HUES64 (cell line): ENCODE results near the gene RNF213.

Experiments
- H3K27ac ChIP-seq: 2 replicates; pipeline ENCODE4 v1.7.0; 2013; ENCODE audit warnings: low read depth, low read length, inconsistent platforms
- H3K27me3 ChIP-seq: 2 replicates; pipeline ENCODE4 v1.6.1; 2013; ENCODE audit warnings: mild to moderate bottlenecking, low read length; ENCODE audit not compliant: insufficient read depth
- H3K36me3 ChIP-seq: 2 replicates; pipeline ENCODE4 v1.6.1; 2013; ENCODE audit warnings: mild to moderate bottlenecking, low read length; ENCODE audit not compliant: insufficient read depth
- H3K4me1 ChIP-seq: 2 replicates; pipeline ENCODE4 v1.6.1; 2013; ENCODE audit warnings: mild to moderate bottlenecking, low read length, moderate library complexity; ENCODE audit not compliant: insufficient read depth
- H3K4me3 ChIP-seq: 2 replicates; pipeline ENCODE4 v1.5.1; 2013; ENCODE audit warnings: mild to moderate bottlenecking, low read length, moderate library complexity
- H3K9ac ChIP-seq: 2 replicates; pipeline ENCODE4 v1.6.1; 2013; ENCODE audit warnings: mild to moderate bottlenecking, low read depth, low read length
- H3K9me3 ChIP-seq: 2 replicates; pipeline ENCODE4 v1.6.1; 2013; ENCODE audit warnings: low read depth, low read length; ENCODE audit not compliant: insufficient read depth
- WGBS: fragments of 150-250, 120-280 bp; methylation state at CpG from one replicate; pipeline ENCODE4 v1.1.7; 2013; ENCODE audit warnings: missing lambda C conversion rate; 5-methylcytosine and 5-hydroxymethylcytosine counted together

Gene RNF213

DNA sequence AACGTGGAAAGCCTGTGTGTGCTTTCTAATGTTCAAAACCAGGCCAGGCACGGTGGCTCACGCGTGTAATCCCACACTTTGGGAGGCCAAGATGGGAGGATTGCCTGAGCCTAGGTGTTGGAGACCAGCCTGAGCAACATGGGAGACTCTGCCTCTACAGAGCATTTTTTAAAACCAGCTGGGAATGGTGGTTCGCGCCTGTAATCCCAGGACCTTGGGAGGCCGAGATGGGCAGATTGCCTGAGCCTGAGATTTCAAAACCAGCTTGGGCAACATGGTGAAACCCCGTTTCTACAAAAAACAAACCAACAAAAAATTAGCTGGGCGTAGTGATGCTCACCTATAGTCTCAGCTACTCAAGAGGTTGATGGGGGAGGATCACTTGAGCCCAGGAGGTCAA lies 26.4 kb downstream of the RNF213 start:
- H3K9me3 ChIP-seq, result no peaks in the 10 kb centered on the region
- H3K27ac ChIP-seq, result no peak overlapping the region
- no peak overlapping the region for H3K9ac ChIP-seq
- no peaks in the 10 kb centered on the region for H3K27me3 ChIP-seq
- 91% methylated on average over 9 of the region's 9 CpGs for WGBS
- H3K4me1 ChIP-seq, result 0 out of 2 replicates have a peak, but pooled peaks cover 3% of the 10 kb centered on the region
- peaks cover 37% of the 10 kb centered on the region for H3K36me3 ChIP-seq
- H3K4me3 ChIP-seq, result no peak overlapping the region

- H3K9me3 ChIP-seq, result no peaks in the 10 kb centered on the region
- WGBS, result 88% methylated on average over 22 of the region's 22 CpGs
- H3K4me3 ChIP-seq, result no peak overlapping the region
- H3K36me3 ChIP-seq, result peaks cover 46% of the 10 kb centered on the region
- H3K9ac ChIP-seq, result no peak overlapping the region
- 0 out of 2 replicates have a peak, but pooled peaks cover 3% of the 10 kb centered on the region for H3K4me1 ChIP-seq
- H3K27ac ChIP-seq, result no peak overlapping the region
- no peaks in the 10 kb centered on the region for H3K27me3 ChIP-seq
Observed at GRCh38 chr17:80287806-80288567, 27.3 kb downstream of the RNF213 start.

DNA sequence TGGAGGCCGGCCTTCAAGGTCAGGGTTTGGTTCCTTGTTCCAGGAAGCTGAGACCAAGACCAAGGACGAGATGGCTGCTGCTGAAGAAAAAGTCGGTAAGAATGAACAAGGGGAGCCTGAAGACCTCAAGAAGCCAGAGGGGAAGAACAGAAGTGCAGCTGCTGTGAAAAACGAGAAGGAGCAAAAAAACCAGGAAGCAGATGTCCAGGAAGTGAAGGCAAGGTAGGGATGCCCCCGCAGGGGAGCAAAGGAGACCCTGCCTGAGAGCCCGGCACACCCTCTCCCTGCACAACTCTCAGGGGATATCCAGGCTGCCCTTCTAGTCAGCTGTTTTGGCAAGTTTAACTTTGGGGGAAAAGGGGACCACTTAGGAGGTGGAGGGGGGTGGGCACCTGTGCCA lies 29.0 kb downstream of the RNF213 start:
- no peak overlapping the region for H3K27ac ChIP-seq
- H3K4me1 ChIP-seq, result no peaks in the 10 kb centered on the region
- H3K9ac ChIP-seq, result no peak overlapping the region

DNA sequence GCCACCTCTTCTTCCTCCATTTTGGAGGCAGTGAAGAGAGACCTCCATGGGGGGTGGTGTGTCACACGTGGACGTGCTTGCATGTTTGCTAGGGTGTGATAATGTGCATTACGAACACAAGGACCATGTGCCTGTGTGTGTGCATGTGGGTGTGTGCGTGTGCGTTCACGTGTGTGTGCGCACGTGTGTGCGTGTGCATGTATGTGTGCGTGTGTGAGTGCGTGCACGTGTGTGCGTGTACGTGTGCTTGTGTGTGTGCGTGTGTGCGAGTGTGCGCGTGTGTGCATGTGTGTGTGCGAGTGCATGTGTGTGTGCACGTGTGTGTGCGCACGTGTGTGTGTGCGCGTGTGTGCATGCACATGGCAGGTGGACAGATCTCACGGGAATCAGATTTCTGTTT lies 29.5 kb downstream of the RNF213 start:
- H3K27me3 ChIP-seq, result no peaks in the 10 kb centered on the region
- peaks cover 61% of the 10 kb centered on the region for H3K36me3 ChIP-seq
- H3K4me3 ChIP-seq, result no peak overlapping the region
- H3K27ac ChIP-seq, result no peak overlapping the region
- H3K4me1 ChIP-seq, result no peaks in the 10 kb centered on the region
- no peaks in the 10 kb centered on the region for H3K9me3 ChIP-seq
- 89% methylated on average over 25 of the region's 25 CpGs for WGBS
- no peak overlapping the region for H3K9ac ChIP-seq

More for the DNA sequence above, 29.0 kb downstream of the RNF213 start:
- H3K4me3 ChIP-seq, result no peak overlapping the region
- peaks cover 55% of the 10 kb centered on the region for H3K36me3 ChIP-seq
- WGBS, result 90% methylated on average over 6 of the region's 6 CpGs
- no peaks in the 10 kb centered on the region for H3K9me3 ChIP-seq
- H3K27me3 ChIP-seq, result no peaks in the 10 kb centered on the region

- WGBS, result 98% methylated on average over 6 of the region's 6 CpGs
- peaks cover 71% of the 10 kb centered on the region for H3K36me3 ChIP-seq
- H3K4me1 ChIP-seq, result no peaks in the 10 kb centered on the region
- H3K4me3 ChIP-seq, result no peak overlapping the region
- H3K9me3 ChIP-seq, result no peaks in the 10 kb centered on the region
- no peak overlapping the region for H3K27ac ChIP-seq
- H3K9ac ChIP-seq, result no peak overlapping the region
- no peaks in the 10 kb centered on the region for H3K27me3 ChIP-seq
Observed at GRCh38 chr17:80291260-80291659, 30.6 kb downstream of the RNF213 start.

- 93% methylated on average over 20 of the region's 20 CpGs for WGBS
- H3K4me1 ChIP-seq, result no peaks in the 10 kb centered on the region
- H3K9me3 ChIP-seq, result no peaks in the 10 kb centered on the region
- H3K27ac ChIP-seq, result no peak overlapping the region
- H3K4me3 ChIP-seq, result no peak overlapping the region
- no peak overlapping the region for H3K9ac ChIP-seq
- no peaks in the 10 kb centered on the region for H3K27me3 ChIP-seq
- H3K36me3 ChIP-seq, result peaks cover 78% of the 10 kb centered on the region
Observed at GRCh38 chr17:80291691-80292487, 31.2 kb downstream of the RNF213 start.

DNA sequence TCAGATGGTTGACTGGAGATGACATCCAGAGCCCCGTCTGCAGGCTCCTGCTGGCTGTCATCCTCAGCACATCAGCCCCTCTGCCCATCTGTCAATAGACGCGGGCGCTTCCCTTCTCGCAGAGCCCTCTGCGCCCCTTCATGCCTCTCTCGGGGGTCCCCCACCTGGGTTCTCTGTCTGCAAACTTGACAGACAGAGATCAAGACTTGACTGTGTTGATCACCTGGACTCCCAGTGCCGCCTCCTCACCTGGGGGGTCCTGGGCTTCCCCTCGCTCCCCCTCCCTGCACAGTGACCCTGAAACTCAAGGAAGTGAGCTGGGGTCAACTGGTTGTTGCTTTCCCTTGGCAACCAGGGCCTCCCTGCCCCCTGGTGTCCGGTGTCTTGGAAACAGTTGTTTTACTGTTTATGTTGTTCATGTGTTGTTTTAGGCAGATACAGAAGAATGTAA lies 31.9 kb downstream of the RNF213 start:
- no peak overlapping the region for H3K4me3 ChIP-seq
- H3K9ac ChIP-seq, result no peak overlapping the region
- H3K36me3 ChIP-seq, result peaks cover 79% of the 10 kb centered on the region
- H3K27me3 ChIP-seq, result no peaks in the 10 kb centered on the region
- H3K9me3 ChIP-seq, result no peaks in the 10 kb centered on the region
- H3K4me1 ChIP-seq, result no peaks in the 10 kb centered on the region
- 92% methylated on average over 10 of the region's 10 CpGs for WGBS
- no peak overlapping the region for H3K27ac ChIP-seq

DNA sequence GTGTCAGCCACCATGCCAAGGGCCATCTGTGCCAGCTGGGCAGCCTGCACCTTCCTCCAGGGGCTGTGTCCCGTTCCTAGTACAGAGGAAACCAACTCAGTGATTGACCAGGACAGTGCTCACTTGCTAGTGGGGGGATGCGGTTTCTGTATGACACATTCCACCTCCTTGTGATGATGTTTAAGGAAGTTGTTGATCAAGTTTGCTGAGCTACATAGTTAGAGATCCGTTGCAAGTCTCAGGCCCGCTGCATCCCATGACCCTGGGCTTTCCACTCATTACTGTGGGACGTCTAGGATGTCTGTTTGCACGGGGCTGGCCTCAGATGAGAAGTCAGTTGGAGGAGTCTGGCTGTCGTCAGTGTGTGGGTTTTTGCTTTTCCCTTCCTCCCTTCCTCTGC lies 33.6 kb downstream of the RNF213 start:
- no peaks in the 10 kb centered on the region for H3K27me3 ChIP-seq
- H3K4me3 ChIP-seq, result no peak overlapping the region
- H3K9me3 ChIP-seq, result no peaks in the 10 kb centered on the region
- H3K36me3 ChIP-seq, result peaks cover 83% of the 10 kb centered on the region
- H3K27ac ChIP-seq, result no peak overlapping the region
- H3K9ac ChIP-seq, result no peak overlapping the region
- 96% methylated on average over 6 of the region's 7 CpGs for WGBS
- H3K4me1 ChIP-seq, result no peaks in the 10 kb centered on the region

DNA sequence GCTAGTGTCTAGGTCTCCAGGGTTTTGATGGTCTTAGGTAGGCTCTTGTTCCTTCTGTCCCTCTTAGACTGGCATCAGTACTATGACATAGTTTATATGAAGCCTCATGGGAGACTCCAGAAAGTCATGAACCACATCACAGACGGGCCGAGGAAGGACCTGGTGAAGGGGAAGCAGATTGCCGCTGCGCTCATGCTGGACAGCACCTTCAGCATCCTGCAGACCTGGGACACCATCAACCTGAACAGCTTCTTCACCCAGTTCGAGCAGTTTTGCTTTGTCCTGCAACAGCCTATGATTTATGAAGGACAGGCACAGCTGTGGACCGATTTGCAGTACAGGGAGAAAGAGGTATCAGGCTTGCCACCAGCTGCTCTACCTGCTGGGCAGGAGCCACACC lies 34.0 kb downstream of the RNF213 start:
- WGBS, result 90% methylated on average over 6 of the region's 6 CpGs
- Histone ChIP-seq H3K4me1 (no peaks in the 10 kb centered on the region), H3K9ac (no peak overlapping the region), H3K27ac (no peak overlapping the region), H3K4me3 (no peak overlapping the region), H3K27me3 (no peaks in the 10 kb centered on the region), H3K36me3 (peaks cover 85% of the 10 kb centered on the region), H3K9me3 (no peaks in the 10 kb centered on the region)

DNA sequence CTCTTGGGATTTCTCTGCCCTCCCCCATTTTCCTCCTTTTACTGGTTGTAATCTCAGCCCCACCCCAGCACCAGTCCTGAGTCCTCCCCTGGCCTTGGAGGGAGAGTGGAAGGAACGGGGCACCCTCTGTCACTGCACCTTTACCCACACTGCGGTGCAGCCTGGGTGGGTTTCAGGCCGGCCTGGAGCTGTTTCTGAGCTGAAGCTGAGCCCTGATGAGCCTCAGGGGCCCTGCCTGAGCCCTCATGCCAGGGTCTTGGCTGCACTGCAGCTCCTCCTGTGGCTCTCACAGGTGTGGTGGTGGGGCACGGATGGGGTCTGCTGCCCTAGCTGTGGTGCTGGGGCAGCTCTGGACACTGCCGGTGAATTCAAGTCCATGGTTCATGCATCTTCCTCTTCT lies 34.5 kb downstream of the RNF213 start:
- H3K4me3 ChIP-seq, result no peak overlapping the region
- no peaks in the 10 kb centered on the region for H3K27me3 ChIP-seq
- no peaks in the 10 kb centered on the region for H3K9me3 ChIP-seq
- no peak overlapping the region for H3K27ac ChIP-seq
- peaks cover 84% of the 10 kb centered on the region for H3K36me3 ChIP-seq
- no peaks in the 10 kb centered on the region for H3K4me1 ChIP-seq
- no peak overlapping the region for H3K9ac ChIP-seq
- 95% methylated on average over 5 of the region's 5 CpGs for WGBS

- no peak overlapping the region for H3K27ac ChIP-seq
- H3K9me3 ChIP-seq, result no peaks in the 10 kb centered on the region
- H3K4me3 ChIP-seq, result no peak overlapping the region
- 97% methylated on average over 6 of the region's 6 CpGs for WGBS
- H3K27me3 ChIP-seq, result no peaks in the 10 kb centered on the region
- no peaks in the 10 kb centered on the region for H3K4me1 ChIP-seq
- peaks cover 80% of the 10 kb centered on the region for H3K36me3 ChIP-seq
- no peak overlapping the region for H3K9ac ChIP-seq
Observed at GRCh38 chr17:80295559-80295958, 34.9 kb downstream of the RNF213 start.
